DMS153 treated with DMSO at 0.1 percent for 48 hours (cell line): Measurements from ENCODE around the gene STX3.
"Not testable (repeated sequence)": the region's sequence is repeated elsewhere in the genome, so short reads cannot be mapped to it uniquely, and the experiment has no call there.

Experiments used
- DNase-seq: peaks from one replicate; lab custom pipeline; 2025; ENCODE audit not compliant: unreplicated experiment; lab: John Stamatoyannopoulos, UW

STX3 gene

DNA sequence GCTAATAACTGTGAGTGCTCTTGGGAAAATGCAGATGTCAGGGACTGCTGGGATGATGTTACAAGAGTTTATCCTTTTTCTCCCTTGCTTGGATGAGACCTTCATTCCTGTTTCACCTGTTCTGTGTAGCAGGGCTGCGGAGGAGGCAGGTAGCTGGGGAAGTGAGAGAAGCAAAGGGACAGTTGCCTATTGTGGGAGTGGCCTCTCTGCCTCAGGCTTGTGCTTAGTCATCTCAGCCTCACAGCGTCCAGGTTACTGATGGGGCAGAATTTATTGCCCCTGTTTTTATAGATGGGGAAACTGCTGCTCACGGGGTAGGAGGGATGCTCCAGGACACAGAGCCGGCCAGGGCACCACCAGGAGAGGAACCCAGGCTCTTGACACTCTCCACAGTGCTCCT is 1.7 kb downstream of the STX3 start:
- no peak for DNase-seq

DNA sequence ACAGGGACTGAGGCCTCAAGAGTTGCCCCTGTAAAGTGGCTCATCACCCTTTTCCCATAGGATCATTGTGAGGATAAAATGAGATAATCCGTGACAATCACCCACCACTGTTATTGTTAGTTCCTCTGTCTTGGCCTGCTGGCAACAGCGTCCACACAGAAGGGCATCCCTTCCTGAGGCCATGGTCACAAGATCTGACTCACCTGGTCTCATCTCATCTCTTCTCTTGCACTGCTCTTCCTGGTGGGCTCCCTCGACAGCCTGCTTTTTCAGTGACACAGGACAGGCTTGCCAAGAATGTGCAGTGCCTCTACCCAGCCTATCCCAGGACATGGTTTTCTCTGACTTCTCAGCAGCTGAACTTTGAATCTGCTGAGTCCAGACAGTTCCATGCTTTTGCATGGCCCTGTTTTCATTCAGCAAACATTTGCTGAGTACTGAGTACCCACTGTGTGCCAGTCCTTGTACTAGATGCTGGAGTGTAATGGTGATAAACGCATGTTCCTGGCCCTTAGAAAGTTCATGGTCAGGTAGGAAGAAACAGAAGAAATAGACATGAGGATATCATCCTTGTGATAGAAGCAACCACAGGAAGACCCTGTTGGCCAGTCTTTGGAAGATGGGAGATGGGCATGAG is 3.3 kb downstream of the STX3 start:
- DNase-seq = no peak

DNA sequence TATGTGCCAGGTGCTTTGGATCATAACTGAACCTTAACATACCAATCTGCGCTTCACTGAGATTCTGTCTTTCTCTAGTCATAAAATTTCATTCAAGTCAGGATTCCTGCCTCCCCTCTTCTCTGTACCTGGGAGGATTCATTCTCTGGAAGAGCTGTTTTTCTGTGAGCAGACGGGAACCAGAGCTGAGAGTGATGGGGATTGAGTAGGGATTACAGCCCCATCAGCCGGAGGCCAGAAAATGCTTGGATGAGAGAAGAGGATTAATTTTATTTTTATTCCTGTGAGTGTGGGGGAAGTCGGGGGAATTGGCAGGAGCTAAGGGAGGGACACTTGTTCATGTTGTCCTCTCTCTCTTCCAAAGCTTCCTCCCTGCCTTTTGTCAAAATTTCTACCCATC is 4.7 kb downstream of the STX3 start:
- DNase-seq = no peak

DNA sequence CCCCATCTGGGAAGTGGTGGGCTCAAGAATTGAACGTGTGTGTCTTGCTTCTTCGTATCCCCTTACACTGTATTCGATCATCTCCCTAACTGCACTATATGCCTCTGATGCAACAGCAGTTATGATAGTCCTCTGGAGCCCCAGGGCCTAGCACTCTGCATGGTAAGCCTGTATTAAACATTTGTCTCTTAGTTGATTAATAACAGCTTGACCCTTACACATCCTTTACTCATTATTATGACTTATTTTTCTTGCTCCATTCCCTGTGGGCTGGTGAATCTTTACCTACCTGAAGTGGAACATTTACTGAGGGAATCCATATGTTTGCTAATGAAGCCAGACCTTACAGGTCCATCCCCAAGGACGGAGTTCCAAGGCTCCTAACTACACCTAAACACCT is 5.6 kb downstream of the STX3 start:
- no peak for DNase-seq

DNA sequence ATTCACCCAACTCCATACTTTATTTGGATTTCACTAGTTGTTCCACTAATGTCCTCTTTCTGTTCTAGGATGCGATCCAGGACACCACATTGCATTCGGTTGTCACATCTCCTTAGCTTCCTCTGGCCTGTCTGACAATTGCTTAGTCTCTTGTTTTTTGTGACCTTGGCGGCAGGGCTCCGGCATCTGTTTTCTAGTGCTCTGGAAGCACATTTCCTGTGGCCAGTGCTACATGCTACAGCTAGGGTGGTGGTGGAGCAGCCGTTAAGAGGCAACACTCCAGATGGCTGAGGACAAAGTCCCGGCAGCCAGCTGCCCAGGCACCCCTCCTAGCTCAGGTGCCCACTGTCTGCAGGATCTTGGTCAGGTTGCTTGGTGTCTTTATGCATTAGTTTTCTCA is 6.8 kb downstream of the STX3 start:
- no peak for DNase-seq

DNA sequence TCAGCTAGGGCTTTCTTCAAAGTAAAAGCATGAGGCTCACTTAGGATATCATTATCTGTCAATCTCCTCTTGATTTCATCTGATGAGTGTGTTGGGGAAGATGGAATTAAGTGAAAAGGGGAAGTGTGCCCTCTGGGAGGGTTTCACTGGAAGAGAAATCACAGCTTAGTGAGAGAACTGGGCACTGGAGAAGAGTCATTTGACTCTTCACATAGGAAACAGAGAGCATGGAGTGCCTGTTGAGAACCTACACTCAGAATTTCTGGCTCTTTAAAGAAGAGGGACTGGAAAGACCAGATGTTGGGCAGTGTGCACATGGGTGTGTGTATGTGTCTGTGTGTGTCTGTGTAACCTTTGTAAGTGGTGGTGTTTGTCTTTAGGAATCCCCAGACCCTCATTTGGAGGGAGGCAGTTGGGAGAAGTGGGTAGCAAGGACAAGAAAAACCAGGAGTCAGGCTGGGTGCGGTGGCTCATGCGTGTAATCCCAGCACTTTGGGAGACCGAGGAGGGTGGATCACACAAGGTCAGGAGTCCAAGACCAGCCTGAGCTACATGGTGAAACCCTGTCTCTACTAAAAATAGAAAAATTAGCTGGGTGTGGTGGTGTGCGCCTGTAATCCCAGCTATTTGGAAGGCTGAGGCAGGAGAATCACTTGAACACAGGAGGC is 10.0 kb downstream of the STX3 start:
- DNase-seq = no peak

DNA sequence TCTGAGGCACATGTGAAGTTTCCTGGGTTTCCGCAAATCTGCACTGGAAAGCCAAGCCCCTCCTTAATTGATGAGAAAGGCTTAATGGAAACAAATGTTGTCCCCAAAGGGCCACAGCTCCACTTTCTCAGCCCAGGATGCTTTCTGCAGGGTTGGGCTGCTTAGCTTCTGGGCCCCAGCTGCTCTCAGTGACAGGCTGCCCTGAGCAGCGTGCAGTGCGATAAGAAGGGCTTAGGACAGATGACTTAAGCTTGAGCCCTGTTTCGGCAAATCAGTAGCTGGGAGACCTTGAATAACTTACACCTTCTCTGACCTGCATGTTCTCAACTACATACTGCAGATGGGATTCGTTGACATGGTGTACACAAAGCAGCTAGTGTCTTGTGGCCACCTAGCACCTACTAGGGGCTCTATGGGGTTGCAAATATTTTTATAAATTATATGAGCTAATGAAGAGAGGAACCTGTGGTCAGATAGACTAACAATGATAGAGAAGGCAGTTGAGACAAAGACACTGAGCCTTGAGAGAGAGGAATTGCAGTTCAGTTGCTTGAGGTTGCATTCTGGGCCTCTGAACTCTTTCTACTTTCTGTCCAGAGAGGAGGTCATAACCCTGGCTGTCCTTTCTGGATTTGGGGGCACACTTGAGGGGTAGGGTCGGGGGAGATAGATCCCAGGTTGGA is 11.5 kb downstream of the STX3 start:
- no peak for DNase-seq

DNA sequence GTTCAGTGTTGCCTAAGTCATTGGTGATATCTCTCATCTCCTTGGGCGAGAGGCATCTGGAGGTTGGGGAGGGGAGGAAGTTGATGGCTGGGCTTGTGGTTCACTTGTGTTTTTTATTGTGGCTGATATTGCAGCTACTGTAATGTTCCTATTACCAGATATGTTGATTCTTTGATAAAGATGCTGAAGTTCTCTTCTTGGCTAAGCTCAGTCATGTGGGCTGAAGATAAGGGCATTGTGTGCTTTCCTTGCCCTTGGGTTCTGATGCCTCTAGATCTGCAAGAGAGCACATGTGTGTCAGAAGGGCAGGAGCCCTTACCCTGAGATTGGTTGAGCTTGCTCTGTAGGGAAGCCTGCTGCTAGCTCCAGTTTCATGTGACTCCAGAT is 12.0 kb downstream of the STX3 start:
- DNase-seq = no peak

GRCh38 chr11:59769111-59769510 is 13.9 kb downstream of the STX3 start:
- DNase-seq = no peak

GRCh38 chr11:59769828-59770227 is 14.7 kb downstream of the STX3 start:
- no peak for DNase-seq

GRCh38 chr11:59770319-59770718 is 15.1 kb downstream of the STX3 start:
- DNase-seq = no peak

GRCh38 chr11:59770869-59771268 is 15.7 kb downstream of the STX3 start:
- DNase-seq = no peak

DNA sequence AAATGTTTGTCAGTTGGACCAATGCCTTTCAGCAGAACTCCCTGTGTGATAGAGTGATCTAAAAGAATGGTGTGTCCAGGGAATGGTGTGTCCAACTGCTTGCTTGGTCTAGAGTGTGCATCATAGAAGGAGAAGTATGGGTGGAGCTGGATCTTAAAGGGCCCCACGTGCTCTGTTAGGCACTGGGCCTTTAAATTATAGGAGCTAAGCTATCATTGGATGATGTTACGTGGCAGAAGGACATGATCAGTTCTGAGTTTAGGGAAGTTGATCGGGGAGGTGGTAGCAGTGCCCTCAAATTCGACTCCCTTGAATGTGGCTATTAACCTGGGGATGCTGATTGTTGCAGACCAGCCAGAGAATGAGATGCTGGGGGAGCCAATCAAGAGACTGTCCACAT is 16.4 kb downstream of the STX3 start:
- no peak for DNase-seq

DNA sequence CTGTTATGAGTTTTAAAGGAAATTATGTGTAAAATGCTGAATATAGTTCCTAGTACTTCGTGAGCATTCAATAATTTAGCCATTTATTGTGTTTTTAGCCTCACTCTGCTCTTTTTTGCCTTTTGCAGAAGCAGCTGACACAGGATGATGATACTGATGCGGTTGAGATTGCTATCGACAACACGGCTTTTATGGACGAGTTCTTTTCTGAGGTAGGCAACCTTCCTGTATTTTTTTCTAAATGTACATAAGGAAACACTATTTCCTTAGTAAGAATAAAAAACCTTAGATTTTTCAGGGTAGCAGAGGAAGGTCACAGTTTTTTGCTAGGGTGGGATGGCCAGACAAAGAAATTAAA is 17.9 kb downstream of the STX3 start:
- DNase-seq = no peak

- DNase-seq = no peak
These were observed 21.3 kb downstream of the STX3 start for GRCh38 chr11:59776210-59777066.

- no peak for DNase-seq
These were observed 21.9 kb downstream of the STX3 start for GRCh38 chr11:59777104-59777503.

DNA sequence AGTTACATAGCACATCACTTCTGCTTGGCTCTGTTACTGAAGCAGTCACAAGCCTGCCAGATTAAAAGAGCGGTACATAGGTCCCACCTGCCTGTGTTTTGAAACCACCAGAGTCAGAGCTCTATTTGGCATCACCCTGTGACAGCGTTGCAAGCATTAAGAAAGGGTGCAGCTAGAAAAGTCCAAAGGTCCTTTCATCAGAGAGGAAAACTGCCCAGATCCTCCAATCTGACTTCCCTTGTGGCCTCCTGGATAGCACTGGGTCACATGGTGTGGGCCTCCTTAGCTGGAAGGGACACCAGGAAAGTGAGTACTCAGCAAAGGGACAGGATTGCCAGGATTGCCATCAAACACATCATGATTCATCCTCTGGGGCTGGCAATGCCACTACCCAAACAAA is 22.9 kb downstream of the STX3 start:
- DNase-seq = no peak

DNA sequence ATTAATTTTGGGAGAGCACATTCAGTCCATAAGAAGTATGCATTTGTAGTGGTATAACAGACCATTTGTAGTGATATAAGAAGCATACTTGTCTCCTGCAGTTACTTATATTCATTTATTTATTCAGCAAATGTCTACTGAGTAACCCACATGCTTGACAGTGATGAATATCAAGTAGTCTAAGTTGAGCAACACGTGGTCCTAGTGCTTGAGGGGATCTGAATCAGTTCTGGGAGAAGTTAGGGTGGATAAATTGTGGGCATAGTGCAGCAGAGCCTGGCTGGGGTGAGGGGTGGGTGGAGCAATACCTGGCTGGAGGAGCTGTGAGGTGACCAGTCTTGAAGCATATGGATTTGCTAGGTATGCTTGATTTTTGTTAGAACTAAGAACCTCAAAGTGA is 24.3 kb downstream of the STX3 start:
- no peak for DNase-seq

DNA sequence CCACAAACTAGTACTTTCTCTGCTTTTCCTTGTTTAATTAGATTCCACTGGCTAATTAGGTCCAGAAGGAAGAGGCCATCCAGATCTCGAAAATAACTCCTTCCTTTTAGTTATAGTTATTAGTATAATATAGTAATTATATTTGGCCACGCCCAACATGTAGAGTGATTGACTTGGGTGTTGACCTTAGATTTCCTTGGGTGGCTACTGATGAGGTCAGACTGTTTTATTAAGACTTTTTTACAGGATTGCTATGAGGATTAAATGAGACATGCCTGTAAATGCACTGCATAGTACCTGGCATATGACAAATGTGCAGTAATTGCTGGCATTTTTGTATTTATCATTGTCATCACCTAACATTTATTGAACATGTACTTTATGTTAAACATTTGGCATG is 26.9 kb downstream of the STX3 start:
- no peak for DNase-seq

GRCh38 chr11:59783632-59784090 is 28.5 kb downstream of the STX3 start:
- no peak for DNase-seq

DNA sequence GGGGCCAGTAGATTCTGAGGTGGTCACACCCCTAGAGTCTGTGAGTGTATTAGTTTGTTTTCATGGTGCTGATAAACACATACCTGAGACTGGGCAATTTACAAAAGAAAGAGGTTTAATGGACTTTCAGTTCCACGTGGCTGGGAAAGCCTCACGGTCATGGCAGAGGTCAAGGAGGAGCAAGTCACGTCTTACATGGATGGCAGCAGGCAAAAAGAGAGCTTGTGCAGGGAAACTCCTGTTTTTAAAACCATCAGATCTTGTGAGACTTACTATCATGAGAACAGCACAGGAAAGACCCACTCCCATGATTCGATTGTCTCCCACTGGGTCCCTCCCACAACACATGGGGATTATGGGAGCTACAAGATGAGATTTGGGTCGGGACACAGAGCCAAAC is 29.3 kb downstream of the STX3 start:
- DNase-seq = not testable (repeated sequence)

DNA sequence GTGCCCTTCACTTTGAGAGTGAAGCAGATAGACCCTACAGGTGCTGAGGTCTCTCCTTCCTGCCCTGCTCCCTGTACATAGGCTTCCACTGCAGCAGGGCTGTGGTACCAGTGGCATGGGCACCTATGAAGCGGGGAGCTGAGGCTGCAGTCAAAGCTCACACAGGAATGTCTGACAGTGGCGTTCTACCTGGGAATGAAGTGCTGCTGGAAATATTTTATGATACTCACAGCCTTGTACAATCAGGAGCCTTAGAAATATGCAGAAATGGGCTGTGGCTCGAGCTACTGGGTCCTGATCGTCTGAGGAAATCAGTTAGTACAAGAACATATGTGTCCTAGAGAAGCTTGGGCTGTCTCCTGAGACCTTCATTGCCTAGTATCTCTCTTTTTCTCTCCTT is 30.6 kb downstream of the STX3 start:
- DNase-seq = no peak
